Mesothelial cell of epicardium (in vitro differentiated cells): ENCODE data around the gene DNM2. TPM values are rescaled to one million over a fixed set of nuclear protein-coding genes. Genes with fewer than 3 reads are reported as not detected.
"Not testable (repeated sequence)": the region's sequence is repeated elsewhere in the genome, so short reads cannot be mapped to it uniquely, and the experiment has no call there.

ENCODE experiments used
- DNase-seq, 2 experiments: peaks; one replicate each; pipeline ENCODE4 v3.0.0; 2021; ENCODE audit warnings: low spot score in 2 of 2; ENCODE audit not compliant: unreplicated experiment in 2 of 2
- H3K27ac Mint-ChIP-seq: 2 replicates; pipeline ENCODE4 v1.8.0; 2021; ENCODE audit warnings: mixed read lengths
- H3K27me3 Mint-ChIP-seq: 2 replicates; pipeline ENCODE4 v1.8.0; 2021; ENCODE audit warnings: low read depth, mixed read lengths
- H3K36me3 Mint-ChIP-seq: 2 replicates; pipeline ENCODE4 v1.8.0; 2021; ENCODE audit warnings: mixed read lengths
- H3K4me1 Mint-ChIP-seq: 2 replicates; pipeline ENCODE4 v1.8.0; 2021; ENCODE audit warnings: mixed read lengths
- H3K4me3 Mint-ChIP-seq: 2 replicates; pipeline ENCODE4 v1.8.0; 2021; ENCODE audit warnings: mild to moderate bottlenecking, moderate library complexity, mixed read lengths
- H3K9me3 Mint-ChIP-seq: 2 replicates; pipeline ENCODE4 v1.8.0; 2021; ENCODE audit warnings: mixed read lengths
- CTCF ChIP-seq: fragments of 200-600 bp; sonication (generic); IDR thresholded peaks from one replicate; pipeline ENCODE4 v1.5.0; 2021; ENCODE audit warnings: antibody characterized with exemption; ENCODE audit not compliant: unreplicated experiment
- total RNA-seq: library from RNA; stranded (reverse); gene quantifications from 3 replicates; pipeline ENCODE4 v1.2.1, GENCODE V29; 2021

DNM2 gene
- total RNA-seq, 1 donor from 2014 or later, result 128 TPM

DNA sequence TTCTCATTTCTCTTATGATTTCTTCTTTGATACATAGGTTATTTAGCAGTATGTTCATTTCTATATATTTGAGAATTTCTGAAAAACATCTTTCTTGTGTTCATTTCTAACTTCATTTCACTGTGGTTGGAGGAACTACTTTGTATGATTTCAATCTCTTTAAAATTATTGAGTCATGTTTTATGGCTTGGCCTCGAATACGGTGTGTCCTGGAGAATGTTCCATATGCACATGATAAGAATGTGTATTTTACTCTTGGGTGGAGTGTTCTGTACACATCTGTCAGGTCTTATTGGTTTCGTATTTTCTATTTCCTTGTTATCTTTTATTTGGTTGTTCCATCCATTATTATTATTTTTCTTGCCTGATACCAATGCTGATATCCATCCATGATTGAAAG, 22.9 kb downstream of the DNM2 start:
- no peak for TF ChIP-seq CTCF
- Mint-ChIP-seq H3K9me3 (peaks cover 12% of the 10 kb centered on the region), H3K4me3 (no peak overlapping the region), H3K4me1 (peaks cover 13% of the 10 kb centered on the region), H3K27ac (no peak overlapping the region), H3K27me3 (no peaks in the 10 kb centered on the region), H3K36me3 (peaks cover 20% of the 10 kb centered on the region)
- no peak for DNase-seq

- H3K4me3 Mint-ChIP-seq, result no peak overlapping the region
- peaks cover 12% of the 10 kb centered on the region for H3K9me3 Mint-ChIP-seq
- H3K27ac Mint-ChIP-seq, result peak overlapping the region; percentile 34
- peaks cover 13% of the 10 kb centered on the region for H3K4me1 Mint-ChIP-seq
- no peaks in the 10 kb centered on the region for H3K27me3 Mint-ChIP-seq
- H3K36me3 Mint-ChIP-seq, result peaks cover 20% of the 10 kb centered on the region
- no peak for TF ChIP-seq CTCF
- DNase-seq, result no peak
Measured at GRCh38 chr19:10742476-10742875, 24.6 kb downstream of the DNM2 start.

- no peak for DNase-seq
- TF ChIP-seq CTCF, result no peak
- H3K27ac Mint-ChIP-seq, result peak overlapping the region; percentile 73
- H3K36me3 Mint-ChIP-seq, result peaks cover 17% of the 10 kb centered on the region
- no peaks in the 10 kb centered on the region for H3K27me3 Mint-ChIP-seq
- H3K4me3 Mint-ChIP-seq, result peak overlapping the region; percentile 21
- H3K9me3 Mint-ChIP-seq, result peaks cover 12% of the 10 kb centered on the region
- H3K4me1 Mint-ChIP-seq, result peaks cover 13% of the 10 kb centered on the region
Measured at GRCh38 chr19:10744253-10744798, 26.4 kb downstream of the DNM2 start.

- H3K27me3 Mint-ChIP-seq, result no peaks in the 10 kb centered on the region
- DNase-seq, result no peak
- H3K36me3 Mint-ChIP-seq, result peaks cover 16% of the 10 kb centered on the region
- peak overlapping the region; percentile 73 for H3K27ac Mint-ChIP-seq
- H3K9me3 Mint-ChIP-seq, result peaks cover 11% of the 10 kb centered on the region
- no peak overlapping the region for H3K4me3 Mint-ChIP-seq
- peaks cover 13% of the 10 kb centered on the region for H3K4me1 Mint-ChIP-seq
- TF ChIP-seq CTCF, result no peak
Measured at GRCh38 chr19:10744801-10745293, 27.0 kb downstream of the DNM2 start.

- not testable (repeated sequence) for H3K9me3 Mint-ChIP-seq, H3K27ac Mint-ChIP-seq, H3K27me3 Mint-ChIP-seq, H3K4me3 Mint-ChIP-seq, H3K36me3 Mint-ChIP-seq, DNase-seq
- H3K4me1 Mint-ChIP-seq, result peaks cover 13% of the 10 kb centered on the region
Measured at GRCh38 chr19:10746437-10746836, 28.6 kb downstream of the DNM2 start.

DNA sequence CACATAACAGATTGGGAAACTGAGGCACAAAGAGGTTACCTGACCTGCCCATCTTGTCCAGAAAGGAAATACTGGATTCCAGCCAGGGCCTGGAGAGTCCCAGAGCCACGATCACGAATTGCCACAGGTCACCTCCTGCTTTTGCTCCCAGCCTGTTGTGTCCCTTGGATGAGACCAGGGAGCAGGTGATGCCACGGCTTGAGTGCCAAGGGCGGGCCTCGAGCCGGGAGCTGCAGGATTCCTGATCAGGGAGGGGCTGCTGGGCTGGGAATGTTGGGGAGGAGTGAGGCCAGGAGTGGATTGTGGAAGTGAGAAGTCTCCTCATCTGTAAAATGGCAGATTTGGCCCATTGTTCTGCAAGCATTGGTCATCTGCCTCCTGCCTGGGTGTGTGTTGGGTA, 29.4 kb downstream of the DNM2 start:
- no peak overlapping the region for H3K4me3 Mint-ChIP-seq
- no peak overlapping the region for H3K27ac Mint-ChIP-seq
- H3K4me1 Mint-ChIP-seq, result peaks cover 13% of the 10 kb centered on the region
- no peak for TF ChIP-seq CTCF
- no peaks in the 10 kb centered on the region for H3K27me3 Mint-ChIP-seq
- no peaks in the 10 kb centered on the region for H3K9me3 Mint-ChIP-seq
- peaks cover 3% of the 10 kb centered on the region for H3K36me3 Mint-ChIP-seq
- DNase-seq, result no peak
